KOPT-K1 (cell line): Measurements from ENCODE around the gene CACNB2.

ENCODE experiments used
- H3K27ac ChIP-seq: fragments of 200-600 bp; sonication (generic); 2 replicates; pipeline ENCODE4 v1.5.1; 2016; ENCODE audit warnings: antibody characterized with exemption, mild to moderate bottlenecking, low read depth, low read length; ENCODE audit not compliant: poor library complexity, severe bottlenecking
- H3K36me3 ChIP-seq: fragments of 200-600 bp; sonication (generic); 2 replicates; pipeline ENCODE4 v1.5.1; 2017; ENCODE audit warnings: antibody characterized with exemption, mild to moderate bottlenecking, low read length, moderate library complexity; ENCODE audit not compliant: insufficient read depth
- H3K9me3 ChIP-seq: fragments of 200-600 bp; sonication (generic); 2 replicates; pipeline ENCODE4 v1.5.1; 2017; ENCODE audit warnings: antibody characterized with exemption, low read length, mild to moderate bottlenecking; ENCODE audit not compliant: insufficient read depth, poor library complexity, severe bottlenecking

CACNB2 gene

DNA sequence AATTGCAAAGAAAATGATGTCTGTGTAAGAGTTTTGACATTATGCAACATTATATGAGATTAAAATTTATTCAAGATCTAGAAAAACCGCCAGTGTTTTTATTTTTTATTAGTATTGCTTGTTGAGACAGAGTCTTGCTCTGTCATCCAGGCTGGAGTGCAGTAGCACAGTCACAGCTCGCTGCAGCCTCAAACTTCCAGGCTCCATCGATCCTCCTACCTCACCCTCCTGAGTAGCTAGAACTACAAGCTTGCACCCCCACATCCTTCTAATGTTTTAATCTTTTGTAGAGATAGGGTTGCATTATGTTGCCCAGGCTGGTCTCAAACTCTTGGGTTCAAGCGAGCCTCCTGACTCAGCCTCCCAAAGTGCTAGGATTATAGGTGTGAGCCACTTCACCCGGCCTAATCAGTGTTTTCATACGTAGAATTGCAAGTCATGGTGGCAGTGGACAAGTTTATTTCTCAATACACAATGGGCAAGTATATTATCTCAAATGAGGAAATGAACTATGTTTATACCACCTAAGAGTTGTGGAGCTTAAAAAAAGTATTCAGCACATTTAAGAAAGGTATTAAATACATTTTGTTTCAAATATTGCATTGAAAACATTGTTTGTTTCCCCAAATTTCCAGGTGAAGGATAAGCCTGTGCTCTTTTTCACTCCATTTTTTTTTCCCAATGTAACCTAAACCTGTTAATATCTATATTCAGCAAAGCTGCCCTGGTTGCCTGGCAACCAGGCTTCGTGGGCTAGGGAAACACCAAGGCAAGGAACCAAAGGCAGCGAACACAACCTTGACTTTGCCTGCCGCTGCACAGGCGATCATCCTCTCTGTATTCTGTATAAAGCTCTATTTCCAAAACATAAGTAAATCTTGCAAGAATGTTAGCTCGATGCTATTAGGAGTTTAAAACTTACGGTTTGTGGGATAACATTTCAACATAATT lies 163.9 kb downstream of the CACNB2 start:
- Histone ChIP-seq H3K9me3 (no peaks in the 10 kb centered on the region), H3K27ac (no peak overlapping the region)

GRCh38 chr10:18306031-18306430 lies 165.8 kb downstream of the CACNB2 start:
- no peaks in the 10 kb centered on the region for H3K9me3 ChIP-seq
- H3K27ac ChIP-seq, result no peak overlapping the region
- H3K36me3 ChIP-seq, result no peaks in the 10 kb centered on the region

More for the DNA sequence above, 163.9 kb downstream of the CACNB2 start:
- no peaks in the 10 kb centered on the region for H3K36me3 ChIP-seq

GRCh38 chr10:18308600-18308999 lies 168.4 kb downstream of the CACNB2 start:
- Histone ChIP-seq H3K9me3 (no peaks in the 10 kb centered on the region), H3K27ac (no peak overlapping the region), H3K36me3 (no peaks in the 10 kb centered on the region)

DNA sequence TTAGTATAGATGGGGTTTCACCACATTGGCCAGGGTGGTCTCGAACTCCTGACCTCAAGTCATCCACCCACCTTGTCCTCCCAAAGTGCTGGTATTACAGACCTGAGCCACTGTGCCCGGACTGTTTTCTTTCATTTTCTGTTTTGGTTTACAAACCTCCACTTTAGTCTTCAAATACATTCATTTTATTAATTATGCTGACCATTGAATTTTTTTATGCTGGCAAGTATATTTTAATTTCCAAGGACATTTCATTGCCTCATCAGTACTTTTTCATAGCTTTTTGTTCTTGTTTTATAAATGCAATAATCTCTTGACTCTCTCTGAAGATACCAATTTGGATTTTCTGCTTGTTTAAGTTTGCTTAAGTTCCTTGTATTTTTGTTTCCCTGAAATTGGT lies 170.5 kb downstream of the CACNB2 start:
- Histone ChIP-seq H3K36me3 (no peaks in the 10 kb centered on the region), H3K9me3 (no peaks in the 10 kb centered on the region), H3K27ac (no peak overlapping the region)

DNA sequence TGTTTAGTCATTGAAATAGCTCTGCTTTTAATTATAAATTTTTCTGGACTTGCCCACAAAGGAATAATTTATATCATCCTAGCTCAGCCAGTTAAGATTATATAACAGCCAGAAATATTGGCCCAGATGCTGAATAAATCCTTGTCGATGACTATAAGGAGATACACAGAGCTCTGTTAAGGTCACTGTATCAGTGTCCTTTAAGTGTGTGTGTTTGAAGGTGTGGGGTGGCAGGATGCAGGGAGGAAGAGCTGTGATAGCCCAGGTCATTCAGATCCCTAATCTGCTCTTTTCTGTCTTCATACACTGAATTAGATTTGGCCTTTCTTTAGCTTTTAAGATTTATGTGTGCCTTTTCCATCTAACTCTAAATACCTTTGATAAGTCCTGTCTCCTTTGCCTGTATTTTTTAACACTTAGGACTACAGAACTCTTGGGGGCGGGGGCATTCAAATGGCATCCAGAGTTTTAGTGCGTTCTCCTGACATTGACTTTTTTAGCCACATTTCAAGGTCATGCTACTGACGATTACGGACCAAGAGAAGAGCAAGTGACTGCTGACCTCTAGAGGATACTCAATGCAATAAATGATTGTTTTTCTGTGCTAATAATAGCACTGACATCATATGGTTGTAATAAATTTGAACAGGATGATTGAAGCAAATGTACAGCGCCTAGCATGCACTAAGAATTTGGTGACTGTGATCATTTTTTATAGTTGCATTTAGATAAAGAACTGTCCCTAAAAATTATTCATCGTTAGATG lies 172.3 kb downstream of the CACNB2 start:
- no peaks in the 10 kb centered on the region for H3K36me3 ChIP-seq
- no peaks in the 10 kb centered on the region for H3K9me3 ChIP-seq
- no peak overlapping the region for H3K27ac ChIP-seq

DNA sequence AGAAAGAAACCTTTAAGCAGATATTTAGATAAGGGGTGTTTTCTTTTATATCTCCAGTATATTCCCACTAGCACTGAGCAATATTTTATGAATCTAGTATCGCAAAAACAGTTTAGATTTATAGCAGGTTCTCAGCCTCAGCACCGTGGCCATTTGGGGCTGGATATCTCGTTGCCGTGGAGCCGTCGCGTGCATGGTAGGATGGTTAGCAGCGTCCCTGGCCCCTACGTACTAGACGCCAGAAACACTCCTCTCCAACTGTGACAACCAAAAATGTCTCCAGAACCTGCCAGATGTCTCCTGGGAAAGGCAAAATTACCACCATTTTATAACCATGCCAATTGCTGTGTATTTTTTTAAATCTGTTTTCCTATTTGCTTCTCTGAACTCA lies 172.9 kb downstream of the CACNB2 start:
- H3K9me3 ChIP-seq, result no peaks in the 10 kb centered on the region

GRCh38 chr10:18313626-18314025 lies 173.4 kb downstream of the CACNB2 start:
- Histone ChIP-seq H3K36me3 (no peaks in the 10 kb centered on the region), H3K27ac (no peak overlapping the region), H3K9me3 (no peaks in the 10 kb centered on the region)

More for the DNA sequence above, 172.9 kb downstream of the CACNB2 start:
- Histone ChIP-seq H3K27ac (no peak overlapping the region), H3K36me3 (no peaks in the 10 kb centered on the region)

DNA sequence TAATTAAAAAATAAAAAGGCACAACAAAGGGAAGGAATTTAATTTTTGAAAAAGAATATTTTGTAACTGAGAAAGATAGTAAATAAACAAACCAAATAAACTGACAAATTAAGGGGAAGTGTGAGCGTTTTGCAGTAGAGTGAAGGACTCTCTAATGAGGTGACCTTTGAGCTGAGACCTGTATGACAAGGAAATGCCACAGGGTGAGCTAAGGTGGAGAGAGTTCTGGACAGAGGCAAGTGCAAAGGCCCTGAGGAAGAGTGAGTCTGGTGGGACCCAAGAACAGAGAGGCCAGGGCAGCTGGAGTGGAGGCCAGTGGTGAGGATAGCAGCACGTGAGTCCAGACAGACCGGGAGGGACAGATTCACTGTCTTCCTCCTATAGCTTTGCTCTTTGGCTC lies 179.4 kb downstream of the CACNB2 start:
- no peaks in the 10 kb centered on the region for H3K36me3 ChIP-seq
- no peak overlapping the region for H3K27ac ChIP-seq
- no peaks in the 10 kb centered on the region for H3K9me3 ChIP-seq

DNA sequence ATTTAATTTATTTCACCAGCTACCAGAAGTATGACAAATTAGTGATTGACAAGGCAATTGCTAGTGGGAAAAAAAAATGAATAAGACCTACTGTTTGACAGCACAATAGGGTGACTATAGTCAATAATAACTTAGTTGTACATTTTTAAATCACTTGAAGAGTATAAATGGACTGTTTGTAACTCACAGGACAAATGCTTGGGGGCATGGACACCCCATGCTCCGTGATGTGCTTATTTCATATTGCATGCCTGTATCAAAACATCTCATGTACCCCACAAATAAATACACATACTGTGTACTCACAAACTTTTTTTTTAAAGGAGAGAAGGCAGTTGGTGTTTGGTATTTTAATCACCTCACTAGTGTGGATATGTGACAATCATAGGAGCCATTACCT lies 181.1 kb downstream of the CACNB2 start:
- Histone ChIP-seq H3K36me3 (no peaks in the 10 kb centered on the region), H3K27ac (no peak overlapping the region), H3K9me3 (no peaks in the 10 kb centered on the region)

DNA sequence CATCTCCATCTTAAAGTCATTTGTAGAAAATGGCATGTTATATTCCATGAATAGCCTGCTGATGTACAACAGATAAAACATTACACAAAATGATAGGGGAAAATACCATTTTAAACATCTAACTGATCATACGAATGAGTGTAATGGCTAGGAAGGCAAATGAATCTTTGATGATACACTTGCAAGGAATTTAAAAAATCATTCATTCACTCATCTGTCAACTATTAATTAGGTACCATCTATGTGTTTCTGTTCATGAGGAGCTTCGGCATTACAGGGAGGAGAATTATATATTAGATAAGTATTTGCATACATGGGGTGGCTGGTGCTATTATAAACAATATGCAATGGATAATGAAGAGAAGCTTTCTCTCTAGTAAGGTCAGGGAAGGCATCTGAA lies 183.7 kb downstream of the CACNB2 start:
- no peaks in the 10 kb centered on the region for H3K9me3 ChIP-seq
- no peak overlapping the region for H3K27ac ChIP-seq
- no peaks in the 10 kb centered on the region for H3K36me3 ChIP-seq

- Histone ChIP-seq H3K9me3 (no peaks in the 10 kb centered on the region), H3K36me3 (no peaks in the 10 kb centered on the region), H3K27ac (no peak overlapping the region)
These were observed 185.2 kb downstream of the CACNB2 start for GRCh38 chr10:18325410-18325809.

- H3K36me3 ChIP-seq, result no peaks in the 10 kb centered on the region
- H3K9me3 ChIP-seq, result no peaks in the 10 kb centered on the region
- H3K27ac ChIP-seq, result no peak overlapping the region
These were observed 185.8 kb downstream of the CACNB2 start for GRCh38 chr10:18325889-18326531.

- Histone ChIP-seq H3K27ac (no peak overlapping the region), H3K9me3 (no peaks in the 10 kb centered on the region), H3K36me3 (no peaks in the 10 kb centered on the region)
These were observed 188.7 kb downstream of the CACNB2 start for GRCh38 chr10:18328941-18329340.

DNA sequence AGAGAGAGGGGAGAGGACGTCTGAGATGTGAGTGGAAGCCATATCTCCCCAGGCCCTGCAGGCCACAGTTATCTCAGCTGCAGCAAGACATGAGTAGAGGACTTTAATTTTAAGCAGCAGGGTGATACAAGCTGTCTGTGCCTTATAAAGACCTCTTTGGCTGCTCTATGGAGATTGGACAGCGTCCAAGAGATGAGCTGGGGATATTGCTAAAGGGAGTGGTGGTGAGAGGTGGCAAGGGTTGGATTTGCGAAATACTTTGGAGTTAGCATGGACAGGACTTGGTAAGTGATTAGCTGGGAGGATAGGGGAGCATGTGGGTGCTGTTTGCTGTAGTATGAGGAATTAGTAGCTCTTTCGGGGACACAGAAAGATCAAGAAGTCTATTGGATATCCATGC lies 191.8 kb downstream of the CACNB2 start:
- no peaks in the 10 kb centered on the region for H3K36me3 ChIP-seq
- no peak overlapping the region for H3K27ac ChIP-seq
- no peaks in the 10 kb centered on the region for H3K9me3 ChIP-seq

GRCh38 chr10:18332484-18332883 lies 192.3 kb downstream of the CACNB2 start:
- no peaks in the 10 kb centered on the region for H3K9me3 ChIP-seq
- no peak overlapping the region for H3K27ac ChIP-seq
- no peaks in the 10 kb centered on the region for H3K36me3 ChIP-seq
